GM12873 (cell line): ENCODE measurements around the gene NPHP4.
A peak's percentile ranks its signal among the peaks of the same experiment; 100 is the strongest.

Experiments used
- TF ChIP-seq, protein P1 (sequence below): IDR thresholded peaks from 2 replicates; pipeline ENCODE4 v1.5.1; 2012; ENCODE audit warnings: low read depth, mild to moderate bottlenecking, moderate library complexity, low read length, control low read depth; ENCODE audit not compliant: insufficient read depth; ENCODE audit errors: missing control alignments

Gene NPHP4

DNA sequence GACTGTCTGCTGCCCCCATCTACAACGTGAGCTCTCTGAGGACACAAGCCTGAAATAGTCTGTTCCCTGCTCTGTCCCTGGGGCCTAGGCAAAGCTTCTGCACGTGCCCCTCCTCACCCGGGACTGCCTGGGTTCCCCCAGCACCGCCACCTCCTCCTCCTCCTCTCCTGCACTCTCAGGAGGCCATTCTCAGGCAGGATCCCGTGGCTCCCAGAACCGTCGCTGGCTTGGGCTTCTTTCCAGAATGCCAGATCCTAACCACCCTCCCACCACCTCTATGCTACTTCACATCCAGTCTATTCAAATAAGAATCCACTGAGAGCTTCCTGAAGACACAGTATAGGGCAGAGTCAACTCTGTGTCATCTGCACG, 11.2 kb downstream of the NPHP4 start:
- TF ChIP-seq, protein P1, sequence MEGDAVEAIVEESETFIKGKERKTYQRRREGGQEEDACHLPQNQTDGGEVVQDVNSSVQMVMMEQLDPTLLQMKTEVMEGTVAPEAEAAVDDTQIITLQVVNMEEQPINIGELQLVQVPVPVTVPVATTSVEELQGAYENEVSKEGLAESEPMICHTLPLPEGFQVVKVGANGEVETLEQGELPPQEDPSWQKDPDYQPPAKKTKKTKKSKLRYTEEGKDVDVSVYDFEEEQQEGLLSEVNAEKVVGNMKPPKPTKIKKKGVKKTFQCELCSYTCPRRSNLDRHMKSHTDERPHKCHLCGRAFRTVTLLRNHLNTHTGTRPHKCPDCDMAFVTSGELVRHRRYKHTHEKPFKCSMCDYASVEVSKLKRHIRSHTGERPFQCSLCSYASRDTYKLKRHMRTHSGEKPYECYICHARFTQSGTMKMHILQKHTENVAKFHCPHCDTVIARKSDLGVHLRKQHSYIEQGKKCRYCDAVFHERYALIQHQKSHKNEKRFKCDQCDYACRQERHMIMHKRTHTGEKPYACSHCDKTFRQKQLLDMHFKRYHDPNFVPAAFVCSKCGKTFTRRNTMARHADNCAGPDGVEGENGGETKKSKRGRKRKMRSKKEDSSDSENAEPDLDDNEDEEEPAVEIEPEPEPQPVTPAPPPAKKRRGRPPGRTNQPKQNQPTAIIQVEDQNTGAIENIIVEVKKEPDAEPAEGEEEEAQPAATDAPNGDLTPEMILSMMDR: no peak

DNA sequence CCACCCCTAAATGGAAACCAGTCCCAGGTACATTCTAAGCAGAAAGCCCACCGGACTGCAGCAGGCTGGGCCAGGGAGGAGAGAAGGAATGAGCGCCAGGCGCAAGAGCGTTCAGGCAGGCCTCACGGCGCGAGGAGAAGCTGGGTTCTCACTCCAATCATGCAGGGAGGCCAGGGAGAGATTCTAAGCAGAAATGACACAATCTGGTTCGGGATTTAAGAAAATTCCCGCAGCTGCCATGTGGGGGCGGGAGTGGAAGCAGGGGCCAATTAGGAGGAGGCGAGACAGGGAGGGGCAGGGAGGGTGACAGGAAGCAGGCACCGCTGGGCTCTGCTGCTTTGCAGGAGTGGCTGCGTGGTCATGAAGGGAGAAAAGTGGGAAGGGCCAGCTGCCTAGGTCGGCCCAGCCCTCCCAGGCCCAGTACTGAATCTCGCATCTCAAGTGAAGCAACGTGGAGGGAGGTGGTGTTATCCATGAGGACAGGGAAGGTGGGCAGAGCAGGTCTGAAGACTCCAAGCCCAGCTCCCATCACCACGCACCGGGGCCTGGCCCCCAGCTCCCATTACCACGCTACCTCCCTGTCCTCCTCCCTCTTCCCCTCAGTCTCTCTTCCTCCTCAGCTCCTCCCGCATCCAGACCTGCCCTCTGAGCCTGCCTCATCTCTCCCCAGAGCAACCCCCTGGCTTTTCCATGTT, 11.8 kb downstream of the NPHP4 start:
- TF ChIP-seq, protein P1: peak; percentile 17

DNA sequence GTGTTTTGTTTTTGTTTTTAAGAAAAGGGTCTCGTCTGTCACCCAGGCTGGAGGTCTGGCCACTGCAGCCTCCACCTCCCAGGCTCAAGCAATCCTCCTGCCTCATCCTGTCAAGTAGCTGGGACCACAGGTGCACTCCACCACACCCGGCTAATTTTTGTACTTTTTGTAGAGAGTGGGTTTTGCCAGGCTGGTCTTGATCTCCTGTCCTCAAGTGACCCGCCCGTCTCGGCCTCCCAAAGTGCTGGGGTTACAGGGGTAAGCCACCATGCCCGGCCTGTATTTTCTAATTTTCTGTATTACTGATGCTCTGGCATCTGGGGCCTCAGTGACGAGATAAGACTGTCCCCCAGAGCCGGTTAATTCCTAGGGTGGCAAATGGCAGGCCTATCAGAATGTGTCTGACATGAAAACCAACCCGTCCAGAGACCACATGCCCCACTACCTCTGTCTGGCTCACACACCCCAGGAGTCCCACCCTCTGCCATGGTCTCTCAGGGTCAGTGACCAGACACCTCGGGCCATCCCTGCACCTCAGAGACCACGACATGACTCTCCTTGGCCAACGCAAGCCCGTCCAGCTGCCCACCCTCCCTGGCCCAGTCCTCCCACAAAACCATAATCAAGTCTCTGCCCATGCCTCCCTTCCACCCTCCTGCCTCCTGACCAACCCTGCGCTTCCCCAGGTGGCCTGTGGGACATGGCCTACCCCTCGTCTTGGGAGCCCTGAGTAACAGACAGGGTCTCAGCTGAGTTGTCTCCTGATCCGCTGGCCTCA, 12.5 kb downstream of the NPHP4 start:
- TF ChIP-seq, protein P1: no peak

DNA sequence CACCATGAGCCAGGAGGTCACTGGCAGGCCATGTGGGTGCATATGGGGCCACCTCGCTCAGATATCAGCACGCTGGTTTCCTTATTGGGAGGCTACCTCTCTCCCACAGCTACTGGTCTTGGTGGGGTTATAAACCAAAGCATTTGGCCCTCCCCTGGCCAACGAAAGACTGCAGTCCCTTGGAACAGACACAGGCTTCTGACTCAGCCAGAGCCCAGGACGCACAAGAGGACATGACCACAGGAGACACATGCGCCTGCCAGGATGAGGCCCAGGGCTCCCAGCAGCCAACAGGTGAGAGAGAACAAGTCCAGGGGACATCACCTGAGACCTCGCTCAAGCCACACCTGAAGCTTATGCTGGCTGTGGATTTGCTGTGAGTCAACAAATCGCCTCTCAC, 13.8 kb downstream of the NPHP4 start:
- TF ChIP-seq, protein P1: no peak

DNA sequence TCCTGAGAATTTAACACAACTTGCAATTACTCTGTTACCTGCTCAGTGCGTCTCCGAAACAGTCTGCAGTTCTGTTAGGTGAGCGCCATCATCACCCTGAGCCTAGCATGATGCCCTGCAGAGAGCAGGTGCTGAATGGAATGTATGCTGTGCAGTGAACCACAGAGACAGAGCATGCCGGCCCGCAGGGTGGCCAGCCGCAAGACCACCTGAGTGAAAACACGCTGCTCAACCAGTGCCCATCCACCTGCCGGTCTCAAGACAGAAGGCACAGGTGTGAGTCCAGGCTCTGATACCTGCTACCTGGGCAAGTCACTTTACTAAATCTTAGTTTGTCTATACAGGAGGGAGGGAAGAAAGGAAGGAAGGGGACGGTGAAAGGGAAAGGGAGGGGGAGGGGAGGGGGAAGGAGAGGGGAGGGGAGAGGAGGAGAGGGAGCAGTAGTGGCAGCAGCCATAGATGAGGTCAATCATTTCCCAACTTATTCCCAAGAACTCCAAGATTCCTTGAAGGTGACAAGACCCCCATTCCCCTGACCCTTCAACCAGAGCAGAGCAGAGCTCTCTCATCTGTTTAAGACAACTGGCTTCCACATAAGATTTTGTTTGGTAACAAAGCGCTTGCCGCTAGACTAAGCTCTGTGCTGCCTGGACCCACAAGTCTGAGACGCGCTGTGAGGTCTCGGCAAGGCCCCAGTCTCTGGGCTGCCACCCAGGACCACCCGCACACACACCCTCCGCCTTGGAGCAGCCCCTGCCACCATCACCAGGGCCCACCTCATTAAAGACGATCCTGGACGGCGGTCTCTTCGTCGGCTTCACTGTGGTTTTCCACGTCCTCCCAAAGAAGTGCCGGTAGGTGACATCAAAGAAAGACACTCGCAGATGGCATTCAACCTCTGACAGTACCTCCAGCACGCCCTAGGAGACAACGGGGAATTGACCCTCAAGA, 14.5 kb downstream of the NPHP4 start:
- TF ChIP-seq, protein P1: no peak

DNA sequence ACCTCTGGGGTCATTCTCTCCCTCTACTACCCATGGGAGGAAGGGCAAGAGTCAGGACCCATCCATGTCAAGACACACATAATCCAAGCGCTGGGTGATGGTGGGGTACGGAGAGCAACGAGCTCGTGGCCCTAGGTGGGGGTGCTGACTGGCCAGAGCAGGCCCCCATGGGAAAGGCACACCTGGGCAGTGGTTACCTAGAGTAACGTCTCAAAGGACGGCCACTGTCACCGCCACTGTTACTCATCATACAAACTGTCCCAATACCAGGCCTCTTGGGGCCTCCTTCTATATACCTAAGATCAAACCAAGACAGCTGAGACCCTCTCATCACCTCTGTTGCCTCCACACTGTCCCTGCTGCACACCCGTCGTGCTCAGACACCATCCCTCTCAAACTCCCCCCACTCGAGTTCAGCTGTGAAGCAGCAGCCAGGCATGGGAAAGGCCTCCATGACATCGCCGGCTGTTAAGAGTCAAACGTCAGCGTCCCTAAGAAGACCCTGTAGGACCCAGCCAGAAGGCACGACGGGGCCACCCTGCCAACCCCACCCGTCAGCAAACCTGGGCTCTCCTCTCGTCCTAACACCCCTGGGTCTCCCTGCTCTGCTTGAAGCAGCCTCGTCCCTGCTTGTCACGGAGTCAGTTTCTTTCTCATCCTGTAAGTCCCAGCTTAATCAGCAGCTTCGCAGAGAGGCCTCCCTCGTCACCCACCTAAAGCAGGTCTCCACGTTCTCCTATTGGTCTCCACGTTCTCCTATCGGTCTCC, 15.3 kb downstream of the NPHP4 start:
- TF ChIP-seq, protein P1: no peak
